Right lobe of liver (tissue), 4 donors: Measurements from ENCODE around the gene SCAF8.

Experiments used
- CTCF ChIP-seq, 4 donors: fragments of 200-600 bp in 3 of 4; fragments of 450-650 bp in 1 of 4; IDR thresholded peaks; one replicate each; pipeline versions ENCODE4 v1.5.1 to v1.8.0; 2016 to 2022; ENCODE audit warnings: antibody characterized with exemption in 4 of 4, mild to moderate bottlenecking in 2 of 4
- POLR2A ChIP-seq: fragments of 450-650 bp; IDR thresholded peaks from one replicate; pipeline ENCODE4 v1.6.1; 2017; ENCODE audit warnings: antibody characterized with exemption, mild to moderate bottlenecking
- donor health status: DM: no; HTN: no; CAD: no.
- donor health status: DM: no; HTN: no; CAD: no.
- donor health status: DM: no; HTN: yes; CAD: no.

- TF ChIP-seq CTCF (IDR thresholded peaks at IDR 0.05) = no peak
- no peak for TF ChIP-seq POLR2A
These were observed 16.1 kb downstream of the SCAF8 start for GRCh38 chr6:154749341-154749740.
